ENCODE results near the gene TENT4A.

Gene TENT4A

DNA sequence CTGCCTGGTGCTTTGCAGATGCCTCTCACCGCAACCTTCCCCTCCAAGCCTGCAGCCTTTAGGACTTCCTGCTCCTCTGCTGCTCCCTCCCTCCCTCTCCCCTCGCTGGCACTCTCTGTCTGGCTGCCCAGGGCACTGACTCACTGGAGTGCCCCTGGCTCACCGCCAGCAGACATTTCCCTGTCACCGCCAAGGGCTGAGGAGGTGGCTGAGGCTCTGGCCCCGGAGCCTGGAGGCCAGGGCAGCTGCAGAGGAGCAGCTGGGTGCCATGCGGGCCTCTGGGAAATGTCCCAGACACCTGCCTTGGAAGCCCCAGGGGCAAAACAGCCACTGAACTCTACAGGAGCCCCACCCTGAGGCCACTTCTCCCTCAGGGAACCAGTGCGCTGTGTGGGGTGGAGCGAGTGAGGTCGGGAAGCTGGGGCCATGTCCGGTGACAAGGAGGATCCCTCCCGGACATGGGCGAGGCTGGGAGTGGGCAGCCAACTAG lies 53.4 kb downstream of the TENT4A start:
- Histone ChIP-seq H3K4me1 (ENCODE audit: low read length) (no peaks in the 10 kb centered on the region), H3K9ac (ENCODE audit: low read length) (no peak overlapping the region), H3K27ac (ENCODE audit: low read length) (no peak overlapping the region), H3K4me3 (ENCODE audit: low read length) (no peak overlapping the region), H3K4me2 (ENCODE audit: low read length) (no peak overlapping the region), H3K27me3 (ENCODE audit: low read depth, low read length) (no peaks in the 10 kb centered on the region), H3K9me3 (ENCODE audit: insufficient read depth, low read length) (no peaks in the 10 kb centered on the region), H4K20me1 (ENCODE audit: insufficient read depth, low read length) (no peaks in the 10 kb centered on the region), H3K36me3 (replicated peaks; ENCODE audit: low read depth, low read length) (no peaks in the 10 kb centered on the region), H2AFZ (ENCODE audit: low read depth, low read length) (no peak overlapping the region), H3K79me2 (ENCODE audit: low read length) (no peaks in the 10 kb centered on the region)
- no peak for TF ChIP-seq EZH2phosphoT487 (IDR thresholded peaks at IDR 0.05; ENCODE audit: low read depth)
- TF ChIP-seq, protein P1, sequence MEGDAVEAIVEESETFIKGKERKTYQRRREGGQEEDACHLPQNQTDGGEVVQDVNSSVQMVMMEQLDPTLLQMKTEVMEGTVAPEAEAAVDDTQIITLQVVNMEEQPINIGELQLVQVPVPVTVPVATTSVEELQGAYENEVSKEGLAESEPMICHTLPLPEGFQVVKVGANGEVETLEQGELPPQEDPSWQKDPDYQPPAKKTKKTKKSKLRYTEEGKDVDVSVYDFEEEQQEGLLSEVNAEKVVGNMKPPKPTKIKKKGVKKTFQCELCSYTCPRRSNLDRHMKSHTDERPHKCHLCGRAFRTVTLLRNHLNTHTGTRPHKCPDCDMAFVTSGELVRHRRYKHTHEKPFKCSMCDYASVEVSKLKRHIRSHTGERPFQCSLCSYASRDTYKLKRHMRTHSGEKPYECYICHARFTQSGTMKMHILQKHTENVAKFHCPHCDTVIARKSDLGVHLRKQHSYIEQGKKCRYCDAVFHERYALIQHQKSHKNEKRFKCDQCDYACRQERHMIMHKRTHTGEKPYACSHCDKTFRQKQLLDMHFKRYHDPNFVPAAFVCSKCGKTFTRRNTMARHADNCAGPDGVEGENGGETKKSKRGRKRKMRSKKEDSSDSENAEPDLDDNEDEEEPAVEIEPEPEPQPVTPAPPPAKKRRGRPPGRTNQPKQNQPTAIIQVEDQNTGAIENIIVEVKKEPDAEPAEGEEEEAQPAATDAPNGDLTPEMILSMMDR (IDR thresholded peaks at IDR 0.05; ENCODE audit: low read depth, low read length), result no peak

DNA sequence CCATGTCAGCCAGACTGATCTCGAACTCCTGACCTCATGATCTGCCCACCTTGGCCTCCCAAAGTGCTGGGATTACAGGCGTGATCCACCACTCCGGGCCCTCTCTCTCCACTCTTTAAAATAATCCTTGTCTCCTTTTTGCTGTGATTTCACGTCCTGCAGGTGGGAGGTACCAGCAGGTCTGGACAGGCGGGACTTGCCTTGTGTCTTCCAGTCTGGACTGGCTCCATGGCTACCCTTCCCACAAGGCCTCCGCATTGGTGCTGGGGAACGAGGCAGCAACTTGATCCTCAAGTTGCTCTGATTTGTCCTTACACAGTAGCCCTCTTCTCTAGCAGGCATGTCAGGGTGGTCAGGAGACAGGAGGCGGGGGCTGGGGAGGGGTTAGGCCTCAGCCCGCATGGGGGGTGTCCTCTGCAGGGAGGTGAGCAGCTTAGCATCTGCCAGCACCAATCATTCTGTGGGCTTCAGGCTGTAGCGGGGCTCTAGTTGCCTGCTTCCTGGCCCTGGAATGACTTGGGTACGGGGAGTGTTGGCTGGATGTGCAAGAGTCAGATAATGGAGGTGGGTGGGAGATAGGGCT lies 54.3 kb downstream of the TENT4A start:
- Histone ChIP-seq H3K9me3 (ENCODE audit: insufficient read depth, low read length) (no peaks in the 10 kb centered on the region), H3K27ac (ENCODE audit: low read length) (no peak overlapping the region), H3K36me3 (replicated peaks; ENCODE audit: low read depth, low read length) (no peaks in the 10 kb centered on the region), H3K27me3 (ENCODE audit: low read depth, low read length) (no peaks in the 10 kb centered on the region), H2AFZ (ENCODE audit: low read depth, low read length) (no peak overlapping the region), H3K4me2 (ENCODE audit: low read length) (no peak overlapping the region), H3K4me1 (ENCODE audit: low read length) (no peaks in the 10 kb centered on the region), H3K4me3 (ENCODE audit: low read length) (no peak overlapping the region), H3K79me2 (ENCODE audit: low read length) (no peaks in the 10 kb centered on the region), H4K20me1 (ENCODE audit: insufficient read depth, low read length) (no peaks in the 10 kb centered on the region), H3K9ac (ENCODE audit: low read length) (no peak overlapping the region)
- TF ChIP-seq, protein P1 (IDR thresholded peaks at IDR 0.05; ENCODE audit: low read depth, low read length), result no peak
- TF ChIP-seq EZH2phosphoT487 (IDR thresholded peaks at IDR 0.05; ENCODE audit: low read depth), result no peak

DNA sequence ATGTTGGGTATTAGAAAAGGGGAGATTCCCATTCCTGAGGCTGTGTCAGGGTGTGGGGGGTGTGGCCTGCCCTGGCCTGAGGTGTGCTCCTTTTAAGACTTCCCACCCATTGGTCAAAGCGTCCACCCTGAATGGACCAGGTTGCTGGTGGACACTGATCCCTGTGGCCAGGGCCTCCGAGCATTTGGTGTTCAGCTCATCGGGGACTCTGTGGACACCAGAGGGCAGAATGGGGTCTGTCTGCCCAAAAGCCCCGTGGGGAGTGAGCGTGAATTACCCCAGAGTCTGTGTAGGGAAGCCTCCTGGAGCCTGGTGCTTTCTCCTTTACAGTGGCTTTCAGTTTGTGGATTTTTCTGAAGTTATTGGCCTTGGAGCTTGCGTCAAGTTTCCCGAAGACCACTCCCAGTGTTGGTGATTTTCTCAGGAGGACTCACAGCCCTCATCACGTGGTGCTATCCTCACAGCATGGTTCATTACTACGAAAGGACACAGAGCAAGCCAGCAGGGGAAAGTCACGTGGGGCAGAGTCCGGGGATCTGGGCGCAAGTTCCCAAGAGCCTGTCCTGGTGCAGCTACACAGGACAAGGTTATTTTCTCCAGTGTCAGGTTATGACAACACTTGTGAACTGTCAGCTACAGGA lies 55.5 kb downstream of the TENT4A start:
- H3K27ac ChIP-seq (ENCODE audit: low read length), result no peak overlapping the region
- no peak for TF ChIP-seq EZH2phosphoT487 (IDR thresholded peaks at IDR 0.05; ENCODE audit: low read depth)
- TF ChIP-seq, protein P1 (IDR thresholded peaks at IDR 0.05; ENCODE audit: low read depth, low read length), result no peak
- H3K4me1 ChIP-seq (ENCODE audit: low read length), result no peaks in the 10 kb centered on the region
- no peaks in the 10 kb centered on the region for H3K79me2 ChIP-seq (ENCODE audit: low read length)
- no peak overlapping the region for H3K9ac ChIP-seq (ENCODE audit: low read length)
- H2AFZ ChIP-seq (ENCODE audit: low read depth, low read length), result no peak overlapping the region
- no peaks in the 10 kb centered on the region for H3K9me3 ChIP-seq (ENCODE audit: insufficient read depth, low read length)
- H3K4me2 ChIP-seq (ENCODE audit: low read length), result no peak overlapping the region
- H3K36me3 ChIP-seq (replicated peaks; ENCODE audit: low read depth, low read length), result no peaks in the 10 kb centered on the region
- no peaks in the 10 kb centered on the region for H3K27me3 ChIP-seq (ENCODE audit: low read depth, low read length)
- H4K20me1 ChIP-seq (ENCODE audit: insufficient read depth, low read length), result no peaks in the 10 kb centered on the region
- no peak overlapping the region for H3K4me3 ChIP-seq (ENCODE audit: low read length)

DNA sequence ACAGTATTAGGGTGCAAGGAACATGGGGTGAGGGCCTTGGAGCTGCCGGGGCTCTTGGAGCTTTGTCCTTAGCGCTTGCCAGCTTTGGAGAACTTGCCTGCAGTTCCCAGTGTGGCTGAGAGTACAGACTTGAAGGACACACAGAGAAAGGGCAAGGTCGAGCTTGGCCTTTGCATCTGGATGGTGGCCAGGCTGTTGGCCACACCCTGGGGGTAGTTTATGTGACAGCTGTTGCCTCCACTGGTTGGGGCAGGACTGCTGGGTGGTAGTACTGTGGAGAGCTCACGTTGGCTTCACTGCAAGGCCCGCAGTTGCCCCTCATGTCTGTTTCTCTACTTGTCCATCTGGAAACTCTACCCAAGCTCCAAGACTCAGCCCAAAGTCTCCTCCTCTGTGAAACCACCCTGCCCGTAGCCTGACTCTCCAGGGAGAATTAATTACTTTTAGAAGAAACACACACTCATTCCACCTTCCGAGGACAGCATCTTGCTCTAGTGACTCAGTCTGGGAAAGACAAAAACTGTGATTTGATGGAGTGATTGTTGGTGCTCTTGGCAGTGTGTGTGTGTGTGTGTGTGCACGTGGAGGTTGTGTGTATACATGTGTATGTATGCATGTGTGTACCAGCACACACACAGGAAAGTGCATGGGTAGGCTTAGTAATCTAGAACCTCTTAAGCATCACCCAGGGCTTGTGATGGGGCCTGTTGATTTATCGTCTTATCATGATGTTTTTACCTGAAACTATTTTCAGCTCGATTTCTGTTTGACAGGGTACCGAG lies 57.8 kb downstream of the TENT4A start:
- H3K27me3 ChIP-seq (ENCODE audit: low read depth, low read length), result no peaks in the 10 kb centered on the region
- no peaks in the 10 kb centered on the region for H3K36me3 ChIP-seq (replicated peaks; ENCODE audit: low read depth, low read length)
- no peaks in the 10 kb centered on the region for H3K79me2 ChIP-seq (ENCODE audit: low read length)
- H3K9ac ChIP-seq (ENCODE audit: low read length), result no peak overlapping the region
- H3K27ac ChIP-seq (ENCODE audit: low read length), result no peak overlapping the region
- TF ChIP-seq, protein P1 (IDR thresholded peaks at IDR 0.05; ENCODE audit: low read depth, low read length), result no peak
- TF ChIP-seq EZH2phosphoT487 (IDR thresholded peaks at IDR 0.05; ENCODE audit: low read depth), result no peak
- H3K4me1 ChIP-seq (ENCODE audit: low read length), result no peaks in the 10 kb centered on the region
- H2AFZ ChIP-seq (ENCODE audit: low read depth, low read length), result no peak overlapping the region
- H4K20me1 ChIP-seq (ENCODE audit: insufficient read depth, low read length), result no peaks in the 10 kb centered on the region
- H3K9me3 ChIP-seq (ENCODE audit: insufficient read depth, low read length), result no peaks in the 10 kb centered on the region
- no peak overlapping the region for H3K4me3 ChIP-seq (ENCODE audit: low read length)
- H3K4me2 ChIP-seq (ENCODE audit: low read length), result no peak overlapping the region
